ENCODE measurements around the gene FHOD3.

DNA sequence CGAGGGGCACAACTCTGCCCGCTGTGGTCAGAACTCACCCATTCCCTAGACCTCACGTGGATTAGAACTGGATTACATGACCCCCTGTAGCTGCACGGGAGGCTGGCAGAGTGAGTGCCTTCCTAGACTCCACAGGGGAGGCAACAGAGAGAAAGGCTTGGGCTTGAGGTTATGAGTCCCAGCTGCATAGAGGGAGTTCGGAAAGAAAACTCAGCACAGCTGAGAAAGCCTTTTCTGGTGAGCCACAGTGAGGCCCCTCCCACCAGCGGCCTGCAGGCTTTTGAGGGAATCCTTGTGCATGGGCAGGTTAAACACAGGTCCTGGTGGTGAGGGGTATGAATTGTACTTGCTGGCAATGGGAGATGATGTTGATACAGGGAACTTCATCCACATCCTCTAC lies 217.3 kb downstream of the FHOD3 start:
- TF ChIP-seq, protein P1, sequence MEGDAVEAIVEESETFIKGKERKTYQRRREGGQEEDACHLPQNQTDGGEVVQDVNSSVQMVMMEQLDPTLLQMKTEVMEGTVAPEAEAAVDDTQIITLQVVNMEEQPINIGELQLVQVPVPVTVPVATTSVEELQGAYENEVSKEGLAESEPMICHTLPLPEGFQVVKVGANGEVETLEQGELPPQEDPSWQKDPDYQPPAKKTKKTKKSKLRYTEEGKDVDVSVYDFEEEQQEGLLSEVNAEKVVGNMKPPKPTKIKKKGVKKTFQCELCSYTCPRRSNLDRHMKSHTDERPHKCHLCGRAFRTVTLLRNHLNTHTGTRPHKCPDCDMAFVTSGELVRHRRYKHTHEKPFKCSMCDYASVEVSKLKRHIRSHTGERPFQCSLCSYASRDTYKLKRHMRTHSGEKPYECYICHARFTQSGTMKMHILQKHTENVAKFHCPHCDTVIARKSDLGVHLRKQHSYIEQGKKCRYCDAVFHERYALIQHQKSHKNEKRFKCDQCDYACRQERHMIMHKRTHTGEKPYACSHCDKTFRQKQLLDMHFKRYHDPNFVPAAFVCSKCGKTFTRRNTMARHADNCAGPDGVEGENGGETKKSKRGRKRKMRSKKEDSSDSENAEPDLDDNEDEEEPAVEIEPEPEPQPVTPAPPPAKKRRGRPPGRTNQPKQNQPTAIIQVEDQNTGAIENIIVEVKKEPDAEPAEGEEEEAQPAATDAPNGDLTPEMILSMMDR (IDR thresholded peaks at IDR 0.05), result no peak
- TF ChIP-seq EZH2 (IDR thresholded peaks at IDR 0.05; ENCODE audit: borderline replicate concordance, insufficient read depth, low read depth, low read length, poor library complexity, severe bottlenecking), result no peak

Measured in B cell (primary cell).